ENCODE data around the gene POLH. TPM values are rescaled to one million over a fixed set of nuclear protein-coding genes. Genes with fewer than 3 reads are reported as not detected.
A peak's percentile ranks its signal among the peaks of the same experiment; 100 is the strongest.

The POLH gene
- total RNA-seq, 1 donor: 26.4 TPM

- H3K27ac ChIP-seq (ENCODE audit: low read depth, low read length): peak overlapping the region; percentile 59
- no peaks in the 10 kb centered on the region for H4K20me1 ChIP-seq (ENCODE audit: insufficient read depth, low read length)
- no peak overlapping the region for H2AFZ ChIP-seq (ENCODE audit: low read length)
- peak; percentile 55 for DNase-seq (ENCODE audit: insufficient read length, low spot score, missing footprints)
- no peak for TF ChIP-seq CTCF (IDR thresholded peaks at IDR 0.05; ENCODE audit: extremely low read depth, low read depth, low read length)
- peaks cover 12% of the 10 kb centered on the region for H3K4me1 ChIP-seq (ENCODE audit: insufficient read depth, low read length)
- H3K4me3 ChIP-seq (ENCODE audit: insufficient read depth, low read length): no peak overlapping the region
- H3K79me2 ChIP-seq (ENCODE audit: insufficient read depth, low read length): no peaks in the 10 kb centered on the region
- peaks cover 60% of the 10 kb centered on the region for H3K36me3 ChIP-seq (ENCODE audit: insufficient read depth, low read length)
- no peaks in the 10 kb centered on the region for H3K9me3 ChIP-seq (ENCODE audit: low read depth, low read length)
- H3K27me3 ChIP-seq (ENCODE audit: insufficient read depth, low read length): no peaks in the 10 kb centered on the region
- H3K4me2 ChIP-seq (ENCODE audit: insufficient read depth, low read length): peak overlapping the region; percentile 9
Observed at GRCh38 chr6:43604174-43604573, 28.2 kb downstream of the POLH start.

- TF ChIP-seq CTCF (IDR thresholded peaks at IDR 0.05; ENCODE audit: extremely low read depth, low read depth, low read length): no peak
- Histone ChIP-seq H3K4me1 (ENCODE audit: insufficient read depth, low read length) (peaks cover 16% of the 10 kb centered on the region), H3K4me2 (ENCODE audit: insufficient read depth, low read length) (no peak overlapping the region), H3K4me3 (ENCODE audit: insufficient read depth, low read length) (no peak overlapping the region), H3K27me3 (ENCODE audit: insufficient read depth, low read length) (no peaks in the 10 kb centered on the region), H3K27ac (ENCODE audit: low read depth, low read length) (no peak overlapping the region), H3K36me3 (ENCODE audit: insufficient read depth, low read length) (peaks cover 61% of the 10 kb centered on the region), H4K20me1 (ENCODE audit: insufficient read depth, low read length) (peaks cover 2% of the 10 kb centered on the region), H3K79me2 (ENCODE audit: insufficient read depth, low read length) (no peaks in the 10 kb centered on the region), H3K9me3 (ENCODE audit: low read depth, low read length) (no peaks in the 10 kb centered on the region), H2AFZ (ENCODE audit: low read length) (no peak overlapping the region)
- no peak for DNase-seq (ENCODE audit: insufficient read length, low spot score, missing footprints)
Observed at GRCh38 chr6:43606019-43606418, 30.0 kb downstream of the POLH start.

GRCh38 chr6:43608310-43608763 is 32.4 kb downstream of the POLH start:
- peak overlapping the region; percentile 15 for H3K27ac ChIP-seq (ENCODE audit: low read depth, low read length)

GRCh38 chr6:43608807-43609206 is 32.8 kb downstream of the POLH start:
- Histone ChIP-seq H2AFZ (ENCODE audit: low read length) (no peak overlapping the region), H3K4me1 (ENCODE audit: insufficient read depth, low read length) (peaks cover 16% of the 10 kb centered on the region), H3K9me3 (ENCODE audit: low read depth, low read length) (no peaks in the 10 kb centered on the region), H3K27me3 (ENCODE audit: insufficient read depth, low read length) (no peaks in the 10 kb centered on the region), H3K27ac (ENCODE audit: low read depth, low read length) (no peak overlapping the region), H3K79me2 (ENCODE audit: insufficient read depth, low read length) (no peaks in the 10 kb centered on the region), H3K4me3 (ENCODE audit: insufficient read depth, low read length) (no peak overlapping the region), H4K20me1 (ENCODE audit: insufficient read depth, low read length) (peaks cover 2% of the 10 kb centered on the region), H3K4me2 (ENCODE audit: insufficient read depth, low read length) (no peak overlapping the region), H3K36me3 (ENCODE audit: insufficient read depth, low read length) (peaks cover 64% of the 10 kb centered on the region)
- TF ChIP-seq CTCF (IDR thresholded peaks at IDR 0.05; ENCODE audit: extremely low read depth, low read depth, low read length): no peak
- DNase-seq (ENCODE audit: insufficient read length, low spot score, missing footprints): no peak

More at GRCh38 chr6:43608310-43608763, 32.4 kb downstream of the POLH start:
- peak; percentile 87 for TF ChIP-seq CTCF (IDR thresholded peaks at IDR 0.05; ENCODE audit: extremely low read depth, low read depth, low read length)
- Histone ChIP-seq H3K36me3 (ENCODE audit: insufficient read depth, low read length) (peaks cover 64% of the 10 kb centered on the region), H2AFZ (ENCODE audit: low read length) (no peak overlapping the region), H3K27me3 (ENCODE audit: insufficient read depth, low read length) (no peaks in the 10 kb centered on the region), H3K9me3 (ENCODE audit: low read depth, low read length) (no peaks in the 10 kb centered on the region), H3K79me2 (ENCODE audit: insufficient read depth, low read length) (no peaks in the 10 kb centered on the region), H3K4me2 (ENCODE audit: insufficient read depth, low read length) (no peak overlapping the region), H3K4me1 (ENCODE audit: insufficient read depth, low read length) (peaks cover 16% of the 10 kb centered on the region), H4K20me1 (ENCODE audit: insufficient read depth, low read length) (peaks cover 2% of the 10 kb centered on the region), H3K4me3 (ENCODE audit: insufficient read depth, low read length) (no peak overlapping the region)
- DNase-seq (ENCODE audit: insufficient read length, low spot score, missing footprints): no peak

All from osteoblast (primary cell).